ENCODE measurements around the gene MED26. TPM values are rescaled to one million over a fixed set of nuclear protein-coding genes. Genes with fewer than 3 reads are reported as not detected.

MED26 gene
- total RNA-seq, 1 donor from 2014 or later, result 11.2 TPM

- H3K9me3 Mint-ChIP-seq (ENCODE audit: low read depth), result no peaks in the 10 kb centered on the region
- no peaks in the 10 kb centered on the region for H3K27me3 Mint-ChIP-seq
- H3K27ac Mint-ChIP-seq, result no peak overlapping the region
- TF ChIP-seq CTCF (IDR thresholded peaks at IDR 0.05; ENCODE audit: unreplicated experiment), result no peak
- H3K36me3 Mint-ChIP-seq (ENCODE audit: insufficient read depth), result no peaks in the 10 kb centered on the region
- no peak for DNase-seq (ENCODE audit: low spot score, unreplicated experiment)
- peaks cover 10% of the 10 kb centered on the region for H3K4me1 Mint-ChIP-seq (ENCODE audit: low read depth)
- H3K4me3 Mint-ChIP-seq (ENCODE audit: low read depth), result no peak overlapping the region
These were observed 31.6 kb downstream of the MED26 start for GRCh38 chr19:16596399-16596798.

GRCh38 chr19:16595097-16595496, 32.9 kb downstream of the MED26 start:
- Mint-ChIP-seq H3K27me3 (no peaks in the 10 kb centered on the region), H3K4me3 (ENCODE audit: low read depth) (no peak overlapping the region), H3K9me3 (ENCODE audit: low read depth) (no peaks in the 10 kb centered on the region), H3K27ac (peak overlapping the region; percentile 62), H3K36me3 (ENCODE audit: insufficient read depth) (no peaks in the 10 kb centered on the region), H3K4me1 (ENCODE audit: low read depth) (peaks cover 7% of the 10 kb centered on the region)
- no peak for TF ChIP-seq CTCF (IDR thresholded peaks at IDR 0.05; ENCODE audit: unreplicated experiment)
- no peak for DNase-seq (ENCODE audit: low spot score, unreplicated experiment)

GRCh38 chr19:16594681-16595091, 33.3 kb downstream of the MED26 start:
- DNase-seq (ENCODE audit: low spot score, unreplicated experiment), result no peak
- Mint-ChIP-seq H3K9me3 (ENCODE audit: low read depth) (no peaks in the 10 kb centered on the region), H3K4me3 (ENCODE audit: low read depth) (no peak overlapping the region), H3K27ac (peak overlapping the region; percentile 62), H3K4me1 (ENCODE audit: low read depth) (peaks cover 7% of the 10 kb centered on the region), H3K36me3 (ENCODE audit: insufficient read depth) (no peaks in the 10 kb centered on the region), H3K27me3 (no peaks in the 10 kb centered on the region)
- no peak for TF ChIP-seq CTCF (IDR thresholded peaks at IDR 0.05; ENCODE audit: unreplicated experiment)

GRCh38 chr19:16594131-16594586, 33.8 kb downstream of the MED26 start:
- TF ChIP-seq CTCF (IDR thresholded peaks at IDR 0.05; ENCODE audit: unreplicated experiment), result no peak
- Mint-ChIP-seq H3K4me1 (ENCODE audit: low read depth) (peaks cover 5% of the 10 kb centered on the region), H3K4me3 (ENCODE audit: low read depth) (no peak overlapping the region), H3K9me3 (ENCODE audit: low read depth) (no peaks in the 10 kb centered on the region), H3K27me3 (no peaks in the 10 kb centered on the region), H3K27ac (no peak overlapping the region), H3K36me3 (ENCODE audit: insufficient read depth) (no peaks in the 10 kb centered on the region)
- no peak for DNase-seq (ENCODE audit: low spot score, unreplicated experiment)

- H3K4me3 Mint-ChIP-seq (ENCODE audit: low read depth), result no peak overlapping the region
- H3K9me3 Mint-ChIP-seq (ENCODE audit: low read depth), result no peaks in the 10 kb centered on the region
- peak overlapping the region; percentile 7 for H3K27ac Mint-ChIP-seq
These were observed 34.8 kb downstream of the MED26 start for GRCh38 chr19:16593181-16593580.

More at GRCh38 chr19:16593181-16593580, 34.8 kb downstream of the MED26 start:
- no peak for TF ChIP-seq CTCF (IDR thresholded peaks at IDR 0.05; ENCODE audit: unreplicated experiment)
- Mint-ChIP-seq H3K27me3 (no peaks in the 10 kb centered on the region), H3K36me3 (ENCODE audit: insufficient read depth) (no peaks in the 10 kb centered on the region), H3K4me1 (ENCODE audit: low read depth) (peaks cover 8% of the 10 kb centered on the region)
- DNase-seq (ENCODE audit: low spot score, unreplicated experiment), result no peak

Measured in progenitor cell of endocrine pancreas (in vitro differentiated cells).